CD14-positive monocyte (primary cell): ENCODE results near the gene FOXJ3. TPM values are rescaled to one million over a fixed set of nuclear protein-coding genes. Genes with fewer than 3 reads are reported as not detected.

Experiments used
- DNase-seq, 3 donors: peaks; one replicate each; pipeline ENCODE4 v3.0.0-alpha.2; 2011 to 2022
- H2AFZ ChIP-seq: 2 replicates; pipeline ENCODE4 v1.6.0; 2012; ENCODE audit warnings: mild to moderate bottlenecking, low read depth, low read length, inconsistent platforms; ENCODE audit not compliant: insufficient read depth, poor library complexity, severe bottlenecking
- H3K27ac ChIP-seq, 2 donors: 1 replicate in 1 of 2; 2 replicates in 1 of 2; pipeline ENCODE4 v1.5.1; 2012 to 2013; ENCODE audit warnings: low read length in 2 of 2, control low read depth in 1 of 2, inconsistent platforms in 1 of 2, low read depth in 1 of 2, mild to moderate bottlenecking in 1 of 2
- H3K27me3 ChIP-seq, 2 donors: one replicate each; pipeline versions ENCODE4 v1.6.0 to v1.6.1; 2011 to 2013; ENCODE audit warnings: low read length in 2 of 2; ENCODE audit not compliant: control insufficient read depth in 2 of 2, insufficient read depth in 2 of 2
- H3K36me3 ChIP-seq, 2 donors: replicated peaks in 1 of 2; 1 replicate in 1 of 2; 2 replicates in 1 of 2; pipeline versions ENCODE4 v1.5.1 to v1.6.1; 2012 to 2013; ENCODE audit warnings: low read length in 2 of 2, control low read depth in 1 of 2, inconsistent platforms in 1 of 2, mild to moderate bottlenecking in 1 of 2; ENCODE audit not compliant: insufficient read depth in 2 of 2, control insufficient read depth in 1 of 2
- H3K4me1 ChIP-seq, 2 donors: 1 replicate in 1 of 2; 2 replicates in 1 of 2; pipeline versions ENCODE4 v1.5.1 to v1.6.1; 2012 to 2013; ENCODE audit warnings: low read length in 2 of 2, control low read depth in 1 of 2, inconsistent platforms in 1 of 2, mild to moderate bottlenecking in 1 of 2, moderate library complexity in 1 of 2; ENCODE audit not compliant: insufficient read depth in 2 of 2, control insufficient read depth in 1 of 2
- H3K4me2 ChIP-seq: replicated peaks from 2 replicates; pipeline ENCODE3; 2012; ENCODE audit warnings: low read length, moderate library complexity, mild to moderate bottlenecking; ENCODE audit not compliant: poor library complexity, severe bottlenecking; ENCODE audit errors: extremely low read depth
- H3K4me3 ChIP-seq, 3 experiments: fragments of 200-600 bp in 1 of 3; sonication (generic) in 1 of 3; replicated peaks in 1 of 3; 1 replicate in 2 of 3; 2 replicates in 1 of 3; pipeline ENCODE4 v1.5.1; 2011 to 2013; ENCODE audit warnings: low read length in 3 of 3, mild to moderate bottlenecking in 3 of 3, control low read depth in 2 of 3, low read depth in 2 of 3, inconsistent platforms in 1 of 3, moderate library complexity in 1 of 3
- H3K79me2 ChIP-seq: 2 replicates; pipeline ENCODE4 v1.6.0; 2012; ENCODE audit warnings: mild to moderate bottlenecking, control low read depth, inconsistent platforms, low read length, moderate library complexity; ENCODE audit not compliant: insufficient read depth
- H3K9ac ChIP-seq: 2 replicates; pipeline ENCODE4 v1.6.0; 2017; ENCODE audit warnings: low read length, mild to moderate bottlenecking; ENCODE audit not compliant: insufficient read depth, poor library complexity, severe bottlenecking
- H3K9me3 ChIP-seq, 2 donors: replicated peaks in 1 of 2; 1 replicate in 1 of 2; 2 replicates in 1 of 2; pipeline versions ENCODE4 v1.5.1 to v1.6.1; 2012 to 2013; ENCODE audit warnings: low read length in 2 of 2, control low read depth in 1 of 2; ENCODE audit not compliant: control insufficient read depth in 1 of 2, insufficient read depth in 1 of 2
- H4K20me1 ChIP-seq: 2 replicates; pipeline ENCODE4 v1.6.0; 2012; ENCODE audit warnings: mild to moderate bottlenecking, low read length, control low read depth, moderate library complexity; ENCODE audit not compliant: insufficient read depth
- H3K27ac Mint-ChIP-seq, 7 donors: one replicate each; pipeline ENCODE4 v1.8.0; 2020; ENCODE audit warnings: mild to moderate bottlenecking in 7 of 7, mixed read lengths in 7 of 7, moderate library complexity in 6 of 7, inconsistent platforms in 2 of 7
- H3K27me3 Mint-ChIP-seq, 3 donors: one replicate each; pipeline ENCODE4 v1.8.0; 2021 to 2022; ENCODE audit warnings: low read depth in 3 of 3, mild to moderate bottlenecking in 3 of 3, mixed read lengths in 3 of 3, moderate library complexity in 3 of 3, inconsistent platforms in 1 of 3
- H3K36me3 Mint-ChIP-seq, 2 donors: one replicate each; pipeline ENCODE4 v1.8.0; 2020; ENCODE audit warnings: mixed read lengths in 2 of 2, inconsistent platforms in 1 of 2, mild to moderate bottlenecking in 1 of 2
- H3K4me1 Mint-ChIP-seq: one replicate; pipeline ENCODE4 v1.8.0; 2020; ENCODE audit warnings: mild to moderate bottlenecking, mixed read lengths
- H3K4me3 Mint-ChIP-seq, 2 donors: one replicate each; pipeline ENCODE4 v1.8.0; 2020; ENCODE audit warnings: mild to moderate bottlenecking in 2 of 2, mixed read lengths in 2 of 2, moderate library complexity in 1 of 2
- H3K9me3 Mint-ChIP-seq, 7 donors: one replicate each; pipeline ENCODE4 v1.8.0; 2020 to 2022; ENCODE audit warnings: mixed read lengths in 7 of 7, mild to moderate bottlenecking in 6 of 7, moderate library complexity in 6 of 7, inconsistent platforms in 2 of 7
- CTCF ChIP-seq: fragments of 200-600 bp; IDR thresholded peaks from one replicate; pipeline ENCODE4 v1.8.0; 2022; ENCODE audit warnings: antibody characterized with exemption, mild to moderate bottlenecking
- WGBS: methylation state at CpG from one replicate; pipeline ENCODE4 v1.1.5; 2013; ENCODE audit warnings: missing lambda C conversion rate; ENCODE audit not compliant: insufficient coverage; 5-methylcytosine and 5-hydroxymethylcytosine counted together
- intact Hi-C, 2 donors: fragments of 100-400 bp; cut with micrococcal nuclease; formaldehyde crosslinking; loops; one replicate each; pipeline versions ENCODE4 v1.15.0 to v1.15.1; 2023
- polyA plus RNA-seq, 3 donors: library from polyadenylated mRNA; depleted of rRNA in 1 of 3; unstranded in 2 of 3; stranded (reverse) in 1 of 3; fragments of 300-500 nt in 2 of 3; fragments of >200 nt in 1 of 3; fragmentation: Illumina TruSeq in 2 of 3; gene quantifications; 1 replicate in 2 of 3; 2 replicates in 1 of 3; pipeline ENCODE4 v1.2.3, GENCODE V29; 2012 to 2021

Gene FOXJ3
- polyA plus RNA-seq, 3 donors, result 10.2 to 18.5 (median 18.4) TPM

DNA sequence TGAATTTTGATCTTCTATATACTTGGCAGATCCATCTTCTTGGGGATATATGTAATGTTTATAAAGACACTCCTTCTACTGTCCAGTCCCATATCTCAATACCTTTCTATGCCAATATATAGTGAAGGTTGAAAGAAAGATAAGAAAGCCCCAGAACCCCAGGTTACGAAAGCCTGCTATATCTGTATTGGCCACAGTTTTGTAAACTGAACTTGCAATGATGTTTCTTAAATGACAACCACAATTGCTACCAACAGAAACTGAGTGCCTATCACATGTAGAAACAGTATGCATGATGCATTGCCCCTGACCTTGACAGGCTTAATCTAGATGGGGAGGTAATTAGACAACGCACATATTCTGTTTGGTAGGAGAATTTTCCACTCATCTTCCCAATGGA is 37.8 kb upstream of the FOXJ3 start:
- no CpG with 5 or more reads among the region's 2 CpGs for WGBS
- Histone ChIP-seq H3K9me3 (no peaks in the 10 kb centered on the region), H3K79me2 (no peaks in the 10 kb centered on the region), H3K9ac (no peak overlapping the region), H3K4me1 (no peaks in the 10 kb centered on the region), H3K4me3 (no peak overlapping the region), H2AFZ (no peak overlapping the region), H3K27ac (no peak overlapping the region), H3K27me3 (peaks cover 0 to 5% of the 10 kb centered on the region in 2 donors), H4K20me1 (no peaks in the 10 kb centered on the region), H3K36me3 (no peaks in the 10 kb centered on the region), H3K4me2 (no peak overlapping the region)
- intact Hi-C loops, result no loop called here
- Mint-ChIP-seq H3K9me3 (peaks cover 0 to 3% (median 0%) of the 10 kb centered on the region in 7 donors), H3K27ac (no peak overlapping the region), H3K27me3 (peaks cover 10 to 17% (median 16%) of the 10 kb centered on the region in 3 donors), H3K36me3 (no peaks in the 10 kb centered on the region), H3K4me1 (no peaks in the 10 kb centered on the region), H3K4me3 (no peak overlapping the region)
- TF ChIP-seq CTCF, result no peak
- no peak for DNase-seq

GRCh38 chr1:42370876-42371549 is 36.0 kb upstream of the FOXJ3 start:
- TF ChIP-seq CTCF, result no peak
- no peaks in the 10 kb centered on the region for H3K4me1 Mint-ChIP-seq
- peak overlapping the region in 1 of 7 donors; percentile 48 for H3K27ac Mint-ChIP-seq

More at GRCh38 chr1:42370876-42371549, 36.0 kb upstream of the FOXJ3 start:
- H4K20me1 ChIP-seq, result no peaks in the 10 kb centered on the region
- no peaks in the 10 kb centered on the region for H3K4me1 ChIP-seq
- no peak overlapping the region for H3K27ac ChIP-seq
- no peaks in the 10 kb centered on the region for H3K36me3 Mint-ChIP-seq
- no peaks in the 10 kb centered on the region for H3K9me3 ChIP-seq
- H3K4me3 Mint-ChIP-seq, result no peak overlapping the region
- H3K79me2 ChIP-seq, result no peaks in the 10 kb centered on the region
- no peaks in the 10 kb centered on the region for H3K36me3 ChIP-seq
- no peak overlapping the region for H3K9ac ChIP-seq
- intact Hi-C loops, result no loop called here
- no peak overlapping the region for H3K4me2 ChIP-seq
- H2AFZ ChIP-seq, result no peak overlapping the region
- H3K4me3 ChIP-seq, result no peak overlapping the region
- DNase-seq, result no peak
- peaks cover 7 to 16% (median 9%) of the 10 kb centered on the region in 3 donors for H3K27me3 Mint-ChIP-seq
- no peaks in the 10 kb centered on the region for H3K9me3 Mint-ChIP-seq
- H3K27me3 ChIP-seq, result peaks cover 0 to 5% of the 10 kb centered on the region in 2 donors
